ENCODE results near the gene ZNF697. TPM values are rescaled to one million over a fixed set of nuclear protein-coding genes. Genes with fewer than 3 reads are reported as not detected.

Gene ZNF697
- total RNA-seq, 4 donors from 2014 or later, result 2.3 to 5.4 (median 3.6) TPM

DNA sequence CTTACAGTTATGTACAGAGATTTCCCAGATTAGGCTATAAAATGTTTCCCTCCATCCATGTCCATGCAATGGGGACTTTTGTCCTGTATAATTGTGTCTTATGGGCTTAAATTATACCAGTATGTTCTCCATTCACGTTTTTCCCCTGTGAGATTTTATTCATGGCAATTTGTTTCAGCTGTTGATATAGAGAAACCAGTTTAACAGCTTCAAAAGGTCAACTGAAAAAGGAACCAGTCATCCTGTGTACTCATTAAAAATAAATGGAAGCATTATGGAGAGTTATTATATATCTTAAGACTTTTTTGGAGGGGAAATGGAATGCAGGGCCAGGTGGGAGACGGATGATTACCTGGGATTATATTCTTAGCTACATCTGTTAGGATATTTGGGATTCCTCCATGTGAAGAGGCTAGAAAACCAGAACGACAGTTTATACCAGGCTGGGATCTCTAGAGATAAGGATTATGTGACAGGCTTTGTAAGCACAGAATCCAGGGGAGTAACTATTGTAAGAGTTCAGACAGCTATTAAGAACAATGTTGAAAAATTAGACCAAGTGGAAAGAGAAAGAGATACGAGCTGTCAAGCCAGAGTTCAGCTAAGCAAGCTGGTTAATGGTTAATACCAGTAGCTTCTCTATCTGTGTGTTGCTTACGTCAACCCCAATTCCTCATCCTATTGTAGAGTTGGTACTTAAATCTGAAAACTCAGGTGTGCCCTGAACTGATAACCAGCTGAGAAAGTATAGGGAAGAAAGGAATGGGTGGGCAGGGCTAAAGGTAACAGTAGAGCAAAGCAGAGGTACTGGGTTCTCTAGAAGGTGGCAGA lies 12.4 kb upstream of the ZNF697 start:
- DNase-seq (ENCODE audit: low spot score in 2 of 2), result no peak
- no peak for TF ChIP-seq POLR2A (IDR thresholded peaks at IDR 0.05)
- TF ChIP-seq, protein P1, sequence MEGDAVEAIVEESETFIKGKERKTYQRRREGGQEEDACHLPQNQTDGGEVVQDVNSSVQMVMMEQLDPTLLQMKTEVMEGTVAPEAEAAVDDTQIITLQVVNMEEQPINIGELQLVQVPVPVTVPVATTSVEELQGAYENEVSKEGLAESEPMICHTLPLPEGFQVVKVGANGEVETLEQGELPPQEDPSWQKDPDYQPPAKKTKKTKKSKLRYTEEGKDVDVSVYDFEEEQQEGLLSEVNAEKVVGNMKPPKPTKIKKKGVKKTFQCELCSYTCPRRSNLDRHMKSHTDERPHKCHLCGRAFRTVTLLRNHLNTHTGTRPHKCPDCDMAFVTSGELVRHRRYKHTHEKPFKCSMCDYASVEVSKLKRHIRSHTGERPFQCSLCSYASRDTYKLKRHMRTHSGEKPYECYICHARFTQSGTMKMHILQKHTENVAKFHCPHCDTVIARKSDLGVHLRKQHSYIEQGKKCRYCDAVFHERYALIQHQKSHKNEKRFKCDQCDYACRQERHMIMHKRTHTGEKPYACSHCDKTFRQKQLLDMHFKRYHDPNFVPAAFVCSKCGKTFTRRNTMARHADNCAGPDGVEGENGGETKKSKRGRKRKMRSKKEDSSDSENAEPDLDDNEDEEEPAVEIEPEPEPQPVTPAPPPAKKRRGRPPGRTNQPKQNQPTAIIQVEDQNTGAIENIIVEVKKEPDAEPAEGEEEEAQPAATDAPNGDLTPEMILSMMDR (IDR thresholded peaks at IDR 0.05), result no peak
- no peak overlapping the region for H3K4me3 ChIP-seq (ENCODE audit: low read depth, poor library complexity, severe bottlenecking)
- WGBS, 2 donors, result 71 to 74% methylated on average over 5 of the region's 5 CpGs
- intact Hi-C loops (cut with DNase I; ENCODE audit: low total_unique reads), result no loop called here

- TF ChIP-seq POLR2A (IDR thresholded peaks at IDR 0.05), result no peak
- TF ChIP-seq, protein P1 (IDR thresholded peaks at IDR 0.05), result no peak
- H3K4me3 ChIP-seq (ENCODE audit: low read depth, poor library complexity, severe bottlenecking), result no peak overlapping the region
- WGBS, 2 donors, result 46 to 56% methylated on average over 3 of the region's 3 CpGs
- no peak for DNase-seq (ENCODE audit: low spot score in 2 of 2)
- intact Hi-C loops (cut with DNase I; ENCODE audit: low total_unique reads), result no loop called here
These were observed 11.6 kb upstream of the ZNF697 start for GRCh38 chr1:119659628-119660027.

GRCh38 chr1:119656410-119656955 lies 8.4 kb upstream of the ZNF697 start:
- intact Hi-C loops (cut with DNase I; ENCODE audit: low total_unique reads), result no loop called here
- no peak for DNase-seq (ENCODE audit: low spot score in 2 of 2)
- 82 to 84% methylated on average over 5 of the region's 5 CpGs for WGBS, 2 donors
- TF ChIP-seq, protein P1 (IDR thresholded peaks at IDR 0.05), result no peak
- TF ChIP-seq POLR2A (IDR thresholded peaks at IDR 0.05), result no peak
- H3K4me3 ChIP-seq (ENCODE audit: low read depth, poor library complexity, severe bottlenecking), result no peak overlapping the region

DNA sequence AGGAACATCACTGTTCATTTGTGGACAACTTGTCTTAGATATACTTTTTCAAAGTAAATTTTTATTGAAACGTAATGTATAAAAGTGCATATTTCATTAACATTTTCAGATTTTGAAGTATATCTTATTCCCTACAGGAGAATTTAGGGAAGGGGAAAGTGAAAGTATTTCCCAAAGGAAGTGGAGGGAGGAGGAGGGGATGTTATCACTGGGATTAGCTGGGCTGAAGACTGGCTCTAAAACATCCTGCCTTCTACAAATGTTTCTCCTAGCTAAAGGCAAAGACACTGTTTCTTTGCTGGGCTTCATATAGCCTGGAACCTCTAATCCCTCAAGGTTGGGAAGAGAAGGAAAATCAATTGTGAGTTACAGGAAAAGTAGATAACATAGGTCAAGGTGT lies 7.1 kb upstream of the ZNF697 start:
- DNase-seq (ENCODE audit: low spot score in 2 of 2), result no peak
- intact Hi-C loops (cut with DNase I; ENCODE audit: low total_unique reads), result no loop called here
- H3K4me3 ChIP-seq (ENCODE audit: low read depth, poor library complexity, severe bottlenecking), result no peak overlapping the region
- no peak for TF ChIP-seq POLR2A (IDR thresholded peaks at IDR 0.05)
- TF ChIP-seq, protein P1 (IDR thresholded peaks at IDR 0.05), result no peak
- WGBS, 2 donors, result 76 to 84% methylated on average over 1 of the region's 1 CpG

GRCh38 chr1:119653839-119654170 lies 5.7 kb upstream of the ZNF697 start:
- no peak for DNase-seq (ENCODE audit: low spot score in 2 of 2)
- TF ChIP-seq POLR2A (IDR thresholded peaks at IDR 0.05), result no peak
- TF ChIP-seq, protein P1 (IDR thresholded peaks at IDR 0.05), result no peak
- WGBS, 2 donors, result 62 to 66% methylated on average over 3 of the region's 3 CpGs
- H3K4me3 ChIP-seq (ENCODE audit: low read depth, poor library complexity, severe bottlenecking), result no peak overlapping the region
- intact Hi-C loops (cut with DNase I; ENCODE audit: low total_unique reads), result no loop called here

Data from lower leg skin (tissue), 4 donors.